GM19023 (cell line): Measurements from ENCODE around the gene ANGPTL8.

Experiments
- ATAC-seq: cut with Tn5 transposase; IDR thresholded peaks from one replicate; pipeline ENCODE4 v1.9.1; 2021; ENCODE audit warnings: mild to moderate bottlenecking, moderate library complexity; ENCODE audit not compliant: unreplicated experiment

Gene ANGPTL8

GRCh38 chr19:11239377-11240000, at the start of gene ANGPTL8:
Gene ANGPTL8 (plus strand): TSS chr19:11239619. CDS start chr19:11239638, 19 bp downstream.
- no peak for ATAC-seq

- no peak for ATAC-seq
Observed at GRCh38 chr19:11190501-11190900, 48.9 kb upstream of the ANGPTL8 start.

GRCh38 chr19:11191273-11191755, 48.1 kb upstream of the ANGPTL8 start:
- no peak for ATAC-seq

GRCh38 chr19:11191934-11192333, 47.5 kb upstream of the ANGPTL8 start:
- no peak for ATAC-seq

- ATAC-seq = no peak
Observed at GRCh38 chr19:11192957-11193939, 46.2 kb upstream of the ANGPTL8 start.

- no peak for ATAC-seq
Observed at GRCh38 chr19:11194173-11194572, 45.2 kb upstream of the ANGPTL8 start.

- no peak for ATAC-seq
Observed at GRCh38 chr19:11194656-11195558, 44.5 kb upstream of the ANGPTL8 start.

- no peak for ATAC-seq
Observed at GRCh38 chr19:11195681-11196080, 43.7 kb upstream of the ANGPTL8 start.

- ATAC-seq = no peak
Observed at GRCh38 chr19:11196406-11197287, 42.8 kb upstream of the ANGPTL8 start.

- ATAC-seq = peak; percentile 80
Observed at GRCh38 chr19:11197291-11198174, 41.9 kb upstream of the ANGPTL8 start, which contains the start of gene KANK2. Gene KANK2 (minus strand): TSS chr19:11197545. CDS start chr19:11194511, 3,034 bp downstream.

- no peak for ATAC-seq
Observed at GRCh38 chr19:11198175-11198534, 41.3 kb upstream of the ANGPTL8 start.

- ATAC-seq = no peak
Observed at GRCh38 chr19:11198769-11199424, 40.5 kb upstream of the ANGPTL8 start.

- ATAC-seq = no peak
Observed at GRCh38 chr19:11199517-11199916, 39.9 kb upstream of the ANGPTL8 start.

GRCh38 chr19:11200015-11200574, 39.3 kb upstream of the ANGPTL8 start:
- ATAC-seq = no peak

- no peak for ATAC-seq
Observed at GRCh38 chr19:11200931-11201330, 38.5 kb upstream of the ANGPTL8 start.

- no peak for ATAC-seq
Observed at GRCh38 chr19:11201791-11202190, 37.6 kb upstream of the ANGPTL8 start.

- ATAC-seq = no peak
Observed at GRCh38 chr19:11202488-11203193, 36.8 kb upstream of the ANGPTL8 start.
